Measurements from ENCODE around the gene MRPL23.

MRPL23 gene

GRCh38 chr11:1926156-1927025, 20.7 kb upstream of the MRPL23 start:
- Mint-ChIP-seq H3K4me3 (no peak overlapping the region), H3K9me3 (no peaks in the 10 kb centered on the region), H3K27ac (no peak overlapping the region), H3K27me3 (ENCODE audit: low read depth) (peaks cover under 1% of the 10 kb centered on the region), H3K4me1 (ENCODE audit: low read depth) (peaks cover 4% of the 10 kb centered on the region), H3K36me3 (ENCODE audit: low read depth) (no peaks in the 10 kb centered on the region)
- no peak for DNase-seq (ENCODE audit: low spot score)

GRCh38 chr11:1927026-1927847, 19.9 kb upstream of the MRPL23 start:
- no peak overlapping the region for H3K27ac Mint-ChIP-seq
- H3K36me3 Mint-ChIP-seq (ENCODE audit: low read depth) = no peaks in the 10 kb centered on the region
- no peak for DNase-seq (ENCODE audit: low spot score)
- peaks cover 6% of the 10 kb centered on the region for H3K27me3 Mint-ChIP-seq (ENCODE audit: low read depth)
- no peak overlapping the region for H3K4me3 Mint-ChIP-seq
- peaks cover 4% of the 10 kb centered on the region for H3K4me1 Mint-ChIP-seq (ENCODE audit: low read depth)
- no peaks in the 10 kb centered on the region for H3K9me3 Mint-ChIP-seq

GRCh38 chr11:1927848-1928469, 19.2 kb upstream of the MRPL23 start:
- no peak overlapping the region for H3K27ac Mint-ChIP-seq
- peaks cover 2% of the 10 kb centered on the region for H3K4me1 Mint-ChIP-seq (ENCODE audit: low read depth)
- H3K9me3 Mint-ChIP-seq = no peaks in the 10 kb centered on the region
- H3K4me3 Mint-ChIP-seq = no peak overlapping the region
- peaks cover 6% of the 10 kb centered on the region for H3K27me3 Mint-ChIP-seq (ENCODE audit: low read depth)
- H3K36me3 Mint-ChIP-seq (ENCODE audit: low read depth) = no peaks in the 10 kb centered on the region
- DNase-seq (ENCODE audit: low spot score) = no peak

- Mint-ChIP-seq H3K4me1 (ENCODE audit: low read depth) (peaks cover 2% of the 10 kb centered on the region), H3K27ac (no peak overlapping the region), H3K27me3 (ENCODE audit: low read depth) (peaks cover 11% of the 10 kb centered on the region), H3K9me3 (no peaks in the 10 kb centered on the region), H3K36me3 (ENCODE audit: low read depth) (no peaks in the 10 kb centered on the region), H3K4me3 (no peak overlapping the region)
- DNase-seq (ENCODE audit: low spot score) = no peak
These were observed 18.7 kb upstream of the MRPL23 start for GRCh38 chr11:1928470-1928890.

GRCh38 chr11:1928891-1929541, 18.1 kb upstream of the MRPL23 start:
- Mint-ChIP-seq H3K4me3 (no peak overlapping the region), H3K9me3 (no peaks in the 10 kb centered on the region), H3K4me1 (ENCODE audit: low read depth) (peaks cover 2% of the 10 kb centered on the region), H3K27ac (no peak overlapping the region), H3K27me3 (ENCODE audit: low read depth) (peaks cover 13% of the 10 kb centered on the region), H3K36me3 (ENCODE audit: low read depth) (no peaks in the 10 kb centered on the region)
- no peak for DNase-seq (ENCODE audit: low spot score)

GRCh38 chr11:1929621-1930461, 17.3 kb upstream of the MRPL23 start:
- no peak overlapping the region for H3K4me3 Mint-ChIP-seq
- H3K27ac Mint-ChIP-seq = no peak overlapping the region
- no peaks in the 10 kb centered on the region for H3K9me3 Mint-ChIP-seq
- no peak for DNase-seq (ENCODE audit: low spot score)
- no peaks in the 10 kb centered on the region for H3K36me3 Mint-ChIP-seq (ENCODE audit: low read depth)
- peaks cover 2% of the 10 kb centered on the region for H3K4me1 Mint-ChIP-seq (ENCODE audit: low read depth)
- H3K27me3 Mint-ChIP-seq (ENCODE audit: low read depth) = peaks cover 13% of the 10 kb centered on the region

GRCh38 chr11:1930462-1930830, 16.7 kb upstream of the MRPL23 start:
- H3K27ac Mint-ChIP-seq = peak overlapping the region; percentile 36
- peaks cover 2% of the 10 kb centered on the region for H3K4me1 Mint-ChIP-seq (ENCODE audit: low read depth)
- H3K36me3 Mint-ChIP-seq (ENCODE audit: low read depth) = no peaks in the 10 kb centered on the region
- H3K4me3 Mint-ChIP-seq = no peak overlapping the region
- peaks cover 13% of the 10 kb centered on the region for H3K27me3 Mint-ChIP-seq (ENCODE audit: low read depth)
- no peaks in the 10 kb centered on the region for H3K9me3 Mint-ChIP-seq
- no peak for DNase-seq (ENCODE audit: low spot score)

- Mint-ChIP-seq H3K36me3 (ENCODE audit: low read depth) (no peaks in the 10 kb centered on the region), H3K4me1 (ENCODE audit: low read depth) (peaks cover 2% of the 10 kb centered on the region), H3K27ac (no peak overlapping the region), H3K4me3 (no peak overlapping the region), H3K27me3 (ENCODE audit: low read depth) (peaks cover 13% of the 10 kb centered on the region), H3K9me3 (no peaks in the 10 kb centered on the region)
- no peak for DNase-seq (ENCODE audit: low spot score)
These were observed 15.6 kb upstream of the MRPL23 start for GRCh38 chr11:1931341-1932104.

- peaks cover 2% of the 10 kb centered on the region for H3K4me1 Mint-ChIP-seq (ENCODE audit: low read depth)
- no peaks in the 10 kb centered on the region for H3K36me3 Mint-ChIP-seq (ENCODE audit: low read depth)
- peaks cover 13% of the 10 kb centered on the region for H3K27me3 Mint-ChIP-seq (ENCODE audit: low read depth)
- no peak for DNase-seq (ENCODE audit: low spot score)
- no peak overlapping the region for H3K4me3 Mint-ChIP-seq
- no peak overlapping the region for H3K27ac Mint-ChIP-seq
- no peaks in the 10 kb centered on the region for H3K9me3 Mint-ChIP-seq
These were observed 15.0 kb upstream of the MRPL23 start for GRCh38 chr11:1932105-1932480.

GRCh38 chr11:1932681-1933080, 14.5 kb upstream of the MRPL23 start:
- H3K27me3 Mint-ChIP-seq (ENCODE audit: low read depth) = peaks cover 13% of the 10 kb centered on the region
- peaks cover 2% of the 10 kb centered on the region for H3K4me1 Mint-ChIP-seq (ENCODE audit: low read depth)
- DNase-seq (ENCODE audit: low spot score) = no peak
- H3K36me3 Mint-ChIP-seq (ENCODE audit: low read depth) = no peaks in the 10 kb centered on the region
- no peak overlapping the region for H3K27ac Mint-ChIP-seq
- H3K9me3 Mint-ChIP-seq = no peaks in the 10 kb centered on the region
- H3K4me3 Mint-ChIP-seq = no peak overlapping the region

- Mint-ChIP-seq H3K9me3 (no peaks in the 10 kb centered on the region), H3K4me3 (no peak overlapping the region), H3K4me1 (ENCODE audit: low read depth) (peaks cover 2% of the 10 kb centered on the region), H3K36me3 (ENCODE audit: low read depth) (no peaks in the 10 kb centered on the region), H3K27me3 (ENCODE audit: low read depth) (peaks cover 13% of the 10 kb centered on the region), H3K27ac (no peak overlapping the region)
- DNase-seq (ENCODE audit: low spot score) = no peak
These were observed 13.5 kb upstream of the MRPL23 start for GRCh38 chr11:1933416-1934334.
